HG03066 (cell line): Measurements from ENCODE around the gene PTPRR.

Source experiments
- ATAC-seq: cut with Tn5 transposase; IDR thresholded peaks from one replicate; pipeline ENCODE4 v1.9.1; 2021; ENCODE audit warnings: low read depth; ENCODE audit not compliant: unreplicated experiment

PTPRR gene

GRCh38 chr12:70711831-70712230 lies 208.7 kb downstream of the PTPRR start:
- ATAC-seq, result no peak

GRCh38 chr12:70709022-70709421 lies 211.5 kb downstream of the PTPRR start:
- no peak for ATAC-seq

GRCh38 chr12:70706611-70707010 lies 213.9 kb downstream of the PTPRR start:
- no peak for ATAC-seq

- ATAC-seq, result no peak
Observed at GRCh38 chr12:70698345-70698744, 222.2 kb downstream of the PTPRR start.

GRCh38 chr12:70695361-70696023 lies 225.0 kb downstream of the PTPRR start:
- ATAC-seq, result no peak

- ATAC-seq, result no peak
Observed at GRCh38 chr12:70692681-70693288, 227.8 kb downstream of the PTPRR start.

GRCh38 chr12:70691018-70691672 lies 229.4 kb downstream of the PTPRR start:
- no peak for ATAC-seq

GRCh38 chr12:70686907-70687306 lies 233.6 kb downstream of the PTPRR start:
- no peak for ATAC-seq

GRCh38 chr12:70686299-70686698 lies 234.2 kb downstream of the PTPRR start:
- no peak for ATAC-seq

GRCh38 chr12:70683976-70684375 lies 236.6 kb downstream of the PTPRR start:
- no peak for ATAC-seq

GRCh38 chr12:70671698-70672097 lies 248.8 kb downstream of the PTPRR start:
- no peak for ATAC-seq

GRCh38 chr12:70670948-70671347 lies 249.6 kb downstream of the PTPRR start:
- ATAC-seq, result no peak

- no peak for ATAC-seq
Observed at GRCh38 chr12:70667253-70667652, 253.3 kb downstream of the PTPRR start.

GRCh38 chr12:70666364-70666763 lies 254.2 kb downstream of the PTPRR start:
- ATAC-seq, result no peak

GRCh38 chr12:70664465-70664881 lies 256.1 kb downstream of the PTPRR start:
- no peak for ATAC-seq

GRCh38 chr12:70663838-70664237 lies 256.7 kb downstream of the PTPRR start:
- no peak for ATAC-seq

- ATAC-seq, result no peak
Observed at GRCh38 chr12:70661466-70662161, 258.9 kb downstream of the PTPRR start.

- ATAC-seq, result no peak
Observed at GRCh38 chr12:70660620-70661219, 259.8 kb downstream of the PTPRR start.

GRCh38 chr12:70660002-70660604 lies 260.4 kb downstream of the PTPRR start:
- ATAC-seq, result no peak

- ATAC-seq, result no peak
Observed at GRCh38 chr12:70659077-70659606, 261.4 kb downstream of the PTPRR start.
